Smooth muscle cell (in vitro differentiated cells): ENCODE measurements around the gene APOBR. TPM values are rescaled to one million over a fixed set of nuclear protein-coding genes. Genes with fewer than 3 reads are reported as not detected.

Source experiments
- DNase-seq: peaks from one replicate; lab custom pipeline; 2025; ENCODE audit not compliant: unreplicated experiment; lab: John Stamatoyannopoulos, UW
- H2AFZ ChIP-seq: fragments of 200-600 bp; sonication (generic); 2 replicates; pipeline ENCODE4 v1.6.0; 2016; ENCODE audit warnings: antibody characterized with exemption, low read depth, mild to moderate bottlenecking
- H3F3A ChIP-seq: fragments of 200-600 bp; sonication (generic); 2 replicates; pipeline ENCODE4 v1.6.0; 2017; ENCODE audit warnings: antibody characterized with exemption, low read depth
- H3K27ac ChIP-seq: fragments of 200-600 bp; sonication (generic); 2 replicates; pipeline ENCODE4 v1.5.1; 2016; ENCODE audit warnings: low read depth, mild to moderate bottlenecking
- H3K27me3 ChIP-seq: fragments of 200-600 bp; sonication (generic); 2 replicates; pipeline ENCODE4 v1.6.1; 2016; ENCODE audit warnings: low read depth, mild to moderate bottlenecking
- H3K36me3 ChIP-seq: fragments of 200-600 bp; sonication (generic); 2 replicates; pipeline ENCODE4 v1.5.1; 2016; ENCODE audit warnings: low read depth
- H3K4me1 ChIP-seq: fragments of 200-600 bp; sonication (generic); 2 replicates; pipeline ENCODE4 v1.5.1; 2016; ENCODE audit warnings: low read depth
- H3K4me2 ChIP-seq: fragments of 200-600 bp; sonication (generic); 2 replicates; pipeline ENCODE4 v1.6.0; 2016; ENCODE audit warnings: mild to moderate bottlenecking
- H3K4me3 ChIP-seq: fragments of 200-600 bp; sonication (generic); 2 replicates; pipeline ENCODE4 v1.5.1; 2016; ENCODE audit warnings: mild to moderate bottlenecking
- H3K79me2 ChIP-seq: fragments of 200-600 bp; sonication (generic); 2 replicates; pipeline ENCODE4 v1.6.0; 2016; ENCODE audit warnings: low read depth, mild to moderate bottlenecking
- H3K9ac ChIP-seq: fragments of 200-600 bp; sonication (generic); 2 replicates; pipeline ENCODE4 v1.6.0; 2016; ENCODE audit warnings: low read depth
- H3K9me3 ChIP-seq: fragments of 200-600 bp; sonication (generic); replicated peaks from 2 replicates; pipeline ENCODE4 v1.5.1; 2016; ENCODE audit warnings: low read depth
- H4K20me1 ChIP-seq: fragments of 200-600 bp; sonication (generic); 2 replicates; pipeline ENCODE4 v1.6.0; 2016; ENCODE audit warnings: low read depth
- CTCF ChIP-seq: fragments of 200-600 bp; sonication (generic); IDR thresholded peaks from 2 replicates; pipeline ENCODE4 v1.5.1; 2017; ENCODE audit warnings: borderline replicate concordance, mild to moderate bottlenecking, antibody characterized with exemption; ENCODE audit not compliant: insufficient read depth, poor library complexity, severe bottlenecking
- WGBS: methylation state at CpG from one replicate; pipeline ENCODE4 v1.1.7; 2016; ENCODE audit warnings: low lambda C conversion rate; 5-methylcytosine and 5-hydroxymethylcytosine counted together
- polyA plus RNA-seq: library from polyadenylated mRNA; unstranded; fragments of >200 nt; fragmentation: Nextera tagmentation; extraction: Ambion mirVana; gene quantifications from 2 replicates; pipeline ENCODE4 v1.2.1, GENCODE V29; 2016
- total RNA-seq: library from RNA; depleted of rRNA; stranded (reverse); fragments of >200 nt; gene quantifications from 2 replicates; pipeline ENCODE4 v1.2.3, GENCODE V29; 2014

Gene APOBR
- total and polyA plus RNA-seq, 2 experiments from 2014 or later: not detected

GRCh38 chr16:28503470-28504259, 9.2 kb downstream of the APOBR start:
- H3K4me1 ChIP-seq: no peaks in the 10 kb centered on the region
- H3F3A ChIP-seq: no peaks in the 10 kb centered on the region
- no peaks in the 10 kb centered on the region for H3K36me3 ChIP-seq
- no peaks in the 10 kb centered on the region for H3K79me2 ChIP-seq
- no peaks in the 10 kb centered on the region for H3K9me3 ChIP-seq
- 78% methylated on average over 15 of the region's 15 CpGs for WGBS
- no peak overlapping the region for H3K4me2 ChIP-seq
- TF ChIP-seq CTCF: no peak
- H4K20me1 ChIP-seq: no peaks in the 10 kb centered on the region
- no peak overlapping the region for H3K27ac ChIP-seq
- H3K9ac ChIP-seq: no peak overlapping the region
- H3K27me3 ChIP-seq: no peaks in the 10 kb centered on the region
- no peak overlapping the region for H3K4me3 ChIP-seq
- H2AFZ ChIP-seq: no peak overlapping the region
- DNase-seq: no peak

- Histone ChIP-seq H3K4me1 (no peaks in the 10 kb centered on the region), H3K27ac (no peak overlapping the region), H3K79me2 (no peaks in the 10 kb centered on the region), H3K4me3 (no peak overlapping the region), H3F3A (no peaks in the 10 kb centered on the region), H3K4me2 (no peak overlapping the region), H4K20me1 (no peaks in the 10 kb centered on the region), H3K9me3 (no peaks in the 10 kb centered on the region), H3K27me3 (no peaks in the 10 kb centered on the region), H3K9ac (no peak overlapping the region), H3K36me3 (no peaks in the 10 kb centered on the region), H2AFZ (no peak overlapping the region)
- 66% methylated on average over 8 of the region's 8 CpGs for WGBS
- TF ChIP-seq CTCF: no peak
- no peak for DNase-seq
Measured at GRCh38 chr16:28504707-28505404, 10.4 kb downstream of the APOBR start.

- H2AFZ ChIP-seq: no peak overlapping the region
- DNase-seq: no peak
- no peak overlapping the region for H3K27ac ChIP-seq
- 86% methylated on average over 14 of the region's 14 CpGs for WGBS
- H3K4me3 ChIP-seq: no peak overlapping the region
- H3K9me3 ChIP-seq: no peaks in the 10 kb centered on the region
- H3K36me3 ChIP-seq: no peaks in the 10 kb centered on the region
- H3K27me3 ChIP-seq: no peaks in the 10 kb centered on the region
- no peaks in the 10 kb centered on the region for H4K20me1 ChIP-seq
- H3K9ac ChIP-seq: no peak overlapping the region
- H3F3A ChIP-seq: no peaks in the 10 kb centered on the region
- H3K4me1 ChIP-seq: no peaks in the 10 kb centered on the region
- no peaks in the 10 kb centered on the region for H3K79me2 ChIP-seq
- H3K4me2 ChIP-seq: no peak overlapping the region
- no peak for TF ChIP-seq CTCF
Measured at GRCh38 chr16:28505489-28506137, 11.2 kb downstream of the APOBR start.
